HCT116 (cell line): ENCODE results near the gene CGNL1. TPM values are rescaled to one million over a fixed set of nuclear protein-coding genes. Genes with fewer than 3 reads are reported as not detected.

Experiments
- ATAC-seq: fragments of 200-7000 bp; cut with Tn5 transposase; 2 replicates; pipeline ENCODE4 v1.9.1; 2020; ENCODE audit warnings: mild to moderate bottlenecking, moderate library complexity
- BruUV-seq: library from RNA; stranded (reverse); fragments of 400-500 nt; replicated peaks from 2 replicates; lab custom pipeline; 2021; lab: Mats Ljungman, UMichigan
- CTCF ChIA-PET: fragments of 300-600 bp; sonication (Branson Sonifier 250); formaldehyde crosslinking; loops from one replicate; lab custom pipeline; 2021; ENCODE audit warnings: antibody characterized with exemption; lab: Charles Lee
- POLR2A ChIA-PET: fragments of 300-600, 350-600 bp; sonication (Branson Sonifier 250); formaldehyde crosslinking; loops from one replicate; lab custom pipeline; 2021; ENCODE audit warnings: antibody characterized with exemption; lab: Charles Lee
- RAD21 ChIA-PET, 2 experiments: fragments of 300-600 bp; sonication (Branson Sonifier 250); formaldehyde crosslinking; loops; one replicate each; lab custom pipeline; 2023; ENCODE audit warnings: low total read pairs in 2 of 2; ENCODE audit not compliant: uncharacterized antibody in 2 of 2, unreplicated experiment in 2 of 2, low non-redundant PET in 1 of 2; lab: Charles Lee
- DNase-seq: peaks from one replicate; pipeline ENCODE4 v3.0.0-alpha.2; 2010; ENCODE audit warnings: low read depth, low spot score
- H2AFZ ChIP-seq: fragments of 200-600 bp; shearing (Covaris generic), sonication (generic); 2 replicates; pipeline ENCODE4 v1.6.1; 2017; ENCODE audit warnings: low read depth, mixed run types, mixed read lengths, antibody characterized with exemption, low read length; ENCODE audit not compliant: poor library complexity, severe bottlenecking
- H3K27ac ChIP-seq: 2 replicates; pipeline ENCODE4 v1.5.1; 2012; ENCODE audit warnings: low read depth, low read length
- H3K27me3 ChIP-seq: fragments of 200-600 bp; sonication (generic); 2 replicates; pipeline ENCODE4 v1.6.1; 2016; ENCODE audit warnings: mixed run types, low read length, mixed read lengths; ENCODE audit not compliant: insufficient read depth
- H3K36me3 ChIP-seq, 2 experiments: fragments of 200-500 bp in 1 of 2; fragments of 200-600 bp in 1 of 2; sonication (Bioruptor generic) in 1 of 2; sonication (generic) in 1 of 2; 2 replicates each; pipeline versions ENCODE4 v1.5.1 to v1.6.1; 2014 to 2016; ENCODE audit warnings: low read length in 2 of 2, inconsistent platforms in 1 of 2, mixed read lengths in 1 of 2, mixed run types in 1 of 2; ENCODE audit not compliant: insufficient read depth in 2 of 2, control insufficient read depth in 1 of 2
- H3K4me1 ChIP-seq, 2 experiments: fragments of 200-600 bp in 1 of 2; sonication (generic) in 1 of 2; 2 replicates each; pipeline versions ENCODE4 v1.5.1 to v1.6.1; 2012 to 2017; ENCODE audit warnings: low read length in 2 of 2, inconsistent platforms in 1 of 2, mild to moderate bottlenecking in 1 of 2, mixed read lengths in 1 of 2, mixed run types in 1 of 2, moderate library complexity in 1 of 2; ENCODE audit not compliant: insufficient read depth in 2 of 2, control insufficient read depth in 1 of 2
- H3K4me2 ChIP-seq: fragments of 200-600 bp; sonication (generic); 2 replicates; pipeline ENCODE4 v1.6.1; 2017; ENCODE audit warnings: mixed run types, low read length, mixed read lengths
- H3K4me3 ChIP-seq, 2 experiments: fragments of 200-600 bp in 1 of 2; sonication (generic) in 1 of 2; replicated peaks in 1 of 2; 2 replicates each; pipeline ENCODE4 v1.5.1; 2011 to 2016; ENCODE audit warnings: low read length in 2 of 2, control low read depth in 1 of 2, low read depth in 1 of 2, mild to moderate bottlenecking in 1 of 2, mixed read lengths in 1 of 2, mixed run types in 1 of 2
- H3K79me2 ChIP-seq: fragments of 200-600 bp; sonication (generic); 2 replicates; pipeline ENCODE4 v1.6.1; 2017; ENCODE audit warnings: mild to moderate bottlenecking, mixed run types, low read length, moderate library complexity, mixed read lengths; ENCODE audit not compliant: insufficient read depth
- H3K9ac ChIP-seq: fragments of 200-600 bp; sonication (generic); 2 replicates; pipeline ENCODE4 v1.6.1; 2016; ENCODE audit warnings: low read length, mixed read lengths
- H3K9me2 ChIP-seq: fragments of 200-600 bp; sonication (generic), shearing (Covaris generic); 2 replicates; pipeline ENCODE4 v1.6.1; 2017; ENCODE audit warnings: mixed run types, mild to moderate bottlenecking, moderate library complexity; ENCODE audit not compliant: insufficient read depth
- H3K9me3 ChIP-seq, 2 experiments: fragments of 200-500 bp in 1 of 2; fragments of 200-600 bp in 1 of 2; sonication (Bioruptor generic) in 1 of 2; sonication (generic) in 1 of 2; 2 replicates each; pipeline ENCODE4 v1.6.1; 2014 to 2017; ENCODE audit warnings: low read length in 2 of 2, mixed read lengths in 2 of 2, inconsistent platforms in 1 of 2, low read depth in 1 of 2, mild to moderate bottlenecking in 1 of 2, mixed run types in 1 of 2, moderate library complexity in 1 of 2; ENCODE audit not compliant: control insufficient read depth in 1 of 2, insufficient read depth in 1 of 2
- H4K20me1 ChIP-seq: fragments of 200-600 bp; sonication (generic), shearing (Covaris generic); 2 replicates; pipeline ENCODE4 v1.6.1; 2017; ENCODE audit warnings: mixed run types, mild to moderate bottlenecking, moderate library complexity; ENCODE audit not compliant: insufficient read depth
- ATF3 ChIP-seq: IDR thresholded peaks from 2 replicates; pipeline ENCODE4 v1.6.1; 2012
- REST ChIP-seq: IDR thresholded peaks from 2 replicates; pipeline ENCODE4 v1.6.1; 2012; ENCODE audit warnings: low read depth
- SIN3A ChIP-seq: IDR thresholded peaks from 2 replicates; pipeline ENCODE4 v1.6.1; 2012; ENCODE audit warnings: low read depth
- YY1 ChIP-seq: IDR thresholded peaks from 2 replicates; pipeline ENCODE4 v1.6.1; 2011; ENCODE audit warnings: low read length, low read depth, moderate library complexity, mild to moderate bottlenecking; ENCODE audit not compliant: insufficient replicate concordance; ENCODE audit errors: extremely low read depth
- ZNF274 ChIP-seq: fragments of 200-500 bp; sonication (Bioruptor generic); IDR thresholded peaks from 2 replicates; pipeline ENCODE4 v1.6.1; 2014; ENCODE audit warnings: mild to moderate bottlenecking, low read depth, low read length, inconsistent platforms
- intact Hi-C: fragments of 100-400 bp; cut with micrococcal nuclease; formaldehyde crosslinking; loops from 2 replicates; pipeline ENCODE4 v1.10.0; 2022
- total RNA-seq: library from RNA; stranded (reverse); gene quantifications from one replicate; pipeline ENCODE4 v1.2.1, GENCODE V29; 2021; ENCODE audit not compliant: unreplicated experiment

The CGNL1 gene
- total RNA-seq, 1 experiment from 2014 or later: 2.2 TPM

- ChIA-PET CTCF (interaction anchor here (1.0 to 1.1 kb wide), 2 partner anchors 8 to 9 kb away, joined by 3 read pairs; no protein-coding TSS in a partner anchor), RAD21 (no interaction called here), POLR2A (no interaction called here)
- Histone ChIP-seq H3K79me2 (no peaks in the 10 kb centered on the region), H3K27me3 (no peaks in the 10 kb centered on the region), H3K4me3 (no peak overlapping the region), H3K36me3 (no peaks in the 10 kb centered on the region), H3K9me2 (no peaks in the 10 kb centered on the region; the same call in 1 of the 2 replicates), H2AFZ (no peak overlapping the region), H3K27ac (no peak overlapping the region), H3K4me2 (no peak overlapping the region), H3K4me1 (no peaks in the 10 kb centered on the region), H3K9ac (no peak overlapping the region), H4K20me1 (no peaks in the 10 kb centered on the region), H3K9me3 (no peaks in the 10 kb centered on the region)
- ATAC-seq (no peak), DNase-seq (no peak)
- BruUV-seq: no TSS peak
- TF ChIP-seq REST (no peak), YY1 (no peak), ZNF274 (no peak), ATF3 (no peak), SIN3A (no peak)
- intact Hi-C loops: no loop called here
These were observed 118.7 kb downstream of the CGNL1 start for GRCh38 chr15:57495041-57495440.
